ENCODE results near the gene ARMC3. TPM values are rescaled to one million over a fixed set of nuclear protein-coding genes. Genes with fewer than 3 reads are reported as not detected.

Gene ARMC3
- total RNA-seq, 1 experiment from 2014 or later, result 0.61 TPM

DNA sequence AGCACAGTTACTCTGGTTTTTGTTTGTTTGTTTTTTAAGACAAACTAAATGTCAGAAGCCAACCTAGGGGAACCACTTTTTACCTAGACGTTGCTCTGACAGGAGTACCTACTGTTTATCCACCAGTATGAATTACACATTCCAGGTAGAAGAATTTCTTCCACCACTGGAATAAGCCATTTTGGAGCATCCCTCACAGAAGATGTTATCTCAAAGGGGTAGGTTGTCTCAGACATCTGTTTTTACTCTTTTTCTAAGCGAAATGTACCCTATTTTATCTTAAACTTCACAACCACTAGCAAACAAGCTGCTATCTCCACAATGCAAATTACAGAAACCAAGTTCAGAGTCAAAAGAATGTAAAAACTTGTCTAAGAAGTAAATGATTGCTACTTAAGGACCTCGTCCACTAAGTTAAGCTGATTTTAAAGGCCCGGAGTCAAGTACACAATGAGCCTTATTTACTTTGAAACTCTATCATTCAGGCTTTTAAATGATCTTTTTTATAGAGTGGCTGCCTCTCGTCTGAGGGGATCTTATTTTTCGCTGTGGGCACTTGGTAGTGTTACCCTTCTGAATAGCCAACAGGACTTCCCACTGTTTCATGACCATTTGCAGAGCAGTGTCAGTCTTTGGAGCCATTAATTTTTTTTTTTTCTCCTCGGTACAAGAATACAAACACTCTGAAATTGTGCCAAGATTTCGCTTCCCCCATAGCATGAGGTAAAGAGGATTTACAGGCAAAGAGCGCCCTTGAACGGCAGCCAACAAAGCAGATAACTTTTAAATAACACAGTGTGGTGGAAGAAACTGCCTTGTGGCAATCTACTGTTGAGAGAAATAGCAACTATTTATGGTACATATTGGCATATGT lies 15.7 kb upstream of the ARMC3 start:
- ChIA-PET CTCF (no interaction called here), POLR2A (no interaction called here)
- Mint-ChIP-seq H3K9me3 (ENCODE audit: unreplicated experiment) (peaks cover 29% of the 10 kb centered on the region), H3K27me3 (ENCODE audit: insufficient read depth, unreplicated experiment) (no peaks in the 10 kb centered on the region), H3K27ac (ENCODE audit: unreplicated experiment) (no peak overlapping the region), H3K36me3 (ENCODE audit: insufficient read depth, unreplicated experiment) (no peaks in the 10 kb centered on the region), H3K4me1 (ENCODE audit: low read depth, unreplicated experiment) (no peaks in the 10 kb centered on the region), H3K4me3 (ENCODE audit: unreplicated experiment) (no peak overlapping the region)
- Histone ChIP-seq H3K4me3 (ENCODE audit: low read depth, low read length) (no peak overlapping the region), H3K27me3 (replicated peaks; ENCODE audit: control insufficient read depth, insufficient read depth, low read length) (no peaks in the 10 kb centered on the region), H3K36me3 (ENCODE audit: control insufficient read depth, insufficient read depth, low read length) (no peaks in the 10 kb centered on the region), H3K4me1 (no peaks in the 10 kb centered on the region), H3K9me3 (peaks cover 21% of the 10 kb centered on the region)
- no peak for DNase-seq
- no TSS peak for BruUV-seq (replicated peaks)
- intact Hi-C loops (cut with micrococcal nuclease; ENCODE audit: unreplicated experiment), result no loop called here
- TF ChIP-seq, protein P1, sequence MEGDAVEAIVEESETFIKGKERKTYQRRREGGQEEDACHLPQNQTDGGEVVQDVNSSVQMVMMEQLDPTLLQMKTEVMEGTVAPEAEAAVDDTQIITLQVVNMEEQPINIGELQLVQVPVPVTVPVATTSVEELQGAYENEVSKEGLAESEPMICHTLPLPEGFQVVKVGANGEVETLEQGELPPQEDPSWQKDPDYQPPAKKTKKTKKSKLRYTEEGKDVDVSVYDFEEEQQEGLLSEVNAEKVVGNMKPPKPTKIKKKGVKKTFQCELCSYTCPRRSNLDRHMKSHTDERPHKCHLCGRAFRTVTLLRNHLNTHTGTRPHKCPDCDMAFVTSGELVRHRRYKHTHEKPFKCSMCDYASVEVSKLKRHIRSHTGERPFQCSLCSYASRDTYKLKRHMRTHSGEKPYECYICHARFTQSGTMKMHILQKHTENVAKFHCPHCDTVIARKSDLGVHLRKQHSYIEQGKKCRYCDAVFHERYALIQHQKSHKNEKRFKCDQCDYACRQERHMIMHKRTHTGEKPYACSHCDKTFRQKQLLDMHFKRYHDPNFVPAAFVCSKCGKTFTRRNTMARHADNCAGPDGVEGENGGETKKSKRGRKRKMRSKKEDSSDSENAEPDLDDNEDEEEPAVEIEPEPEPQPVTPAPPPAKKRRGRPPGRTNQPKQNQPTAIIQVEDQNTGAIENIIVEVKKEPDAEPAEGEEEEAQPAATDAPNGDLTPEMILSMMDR (IDR thresholded peaks at IDR 0.05; ENCODE audit: insufficient read depth in 1 of 2, low read depth in 1 of 2, low read length in 1 of 2, severe bottlenecking in 1 of 2, unreplicated experiment in 1 of 2), result no peak

DNA sequence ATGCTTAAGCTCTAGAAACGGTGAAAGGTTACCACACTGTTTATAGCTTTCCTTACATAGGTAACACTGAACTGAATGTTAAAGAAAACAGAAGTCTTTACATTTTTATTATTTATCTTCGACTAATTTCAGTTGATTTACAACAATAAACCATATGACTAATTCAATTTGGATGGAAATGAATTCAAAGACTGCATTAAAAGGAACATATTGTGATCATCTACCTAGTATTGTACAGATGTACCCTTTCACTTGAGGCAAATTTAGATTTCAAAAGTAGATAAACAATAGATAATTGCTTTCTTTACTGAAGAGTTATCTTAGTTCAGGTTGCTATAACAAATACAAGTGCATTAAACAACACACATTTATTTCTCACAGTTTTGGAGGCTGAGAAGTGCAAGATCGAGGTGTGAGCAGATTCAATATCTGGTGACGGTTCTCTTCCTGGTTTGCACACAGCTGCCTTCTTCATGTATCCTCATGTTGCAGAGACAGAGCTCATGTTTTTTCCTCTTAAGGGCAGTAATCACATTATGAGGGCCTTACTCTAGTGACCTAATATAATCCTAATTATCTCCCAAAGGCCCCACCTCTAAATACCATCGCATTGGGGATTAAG lies 15.0 kb upstream of the ARMC3 start:
- Mint-ChIP-seq H3K4me3 (ENCODE audit: unreplicated experiment) (no peak overlapping the region), H3K27ac (ENCODE audit: unreplicated experiment) (no peak overlapping the region), H3K4me1 (ENCODE audit: low read depth, unreplicated experiment) (no peaks in the 10 kb centered on the region), H3K9me3 (ENCODE audit: unreplicated experiment) (peaks cover 22% of the 10 kb centered on the region), H3K27me3 (ENCODE audit: insufficient read depth, unreplicated experiment) (no peaks in the 10 kb centered on the region), H3K36me3 (ENCODE audit: insufficient read depth, unreplicated experiment) (no peaks in the 10 kb centered on the region)
- ChIA-PET CTCF (no interaction called here), POLR2A (no interaction called here)
- TF ChIP-seq, protein P1 (IDR thresholded peaks at IDR 0.05; ENCODE audit: insufficient read depth in 1 of 2, low read depth in 1 of 2, low read length in 1 of 2, severe bottlenecking in 1 of 2, unreplicated experiment in 1 of 2), result no peak
- H3K4me3 ChIP-seq (ENCODE audit: low read depth, low read length), result no peak overlapping the region
- intact Hi-C loops (cut with micrococcal nuclease; ENCODE audit: unreplicated experiment), result no loop called here
- BruUV-seq (replicated peaks), result no TSS peak
- H3K4me1 ChIP-seq, result no peaks in the 10 kb centered on the region
- H3K36me3 ChIP-seq (ENCODE audit: control insufficient read depth, insufficient read depth, low read length), result no peaks in the 10 kb centered on the region
- DNase-seq, result no peak
- peaks cover 21% of the 10 kb centered on the region for H3K9me3 ChIP-seq
- H3K27me3 ChIP-seq (replicated peaks; ENCODE audit: control insufficient read depth, insufficient read depth, low read length), result no peaks in the 10 kb centered on the region

DNA sequence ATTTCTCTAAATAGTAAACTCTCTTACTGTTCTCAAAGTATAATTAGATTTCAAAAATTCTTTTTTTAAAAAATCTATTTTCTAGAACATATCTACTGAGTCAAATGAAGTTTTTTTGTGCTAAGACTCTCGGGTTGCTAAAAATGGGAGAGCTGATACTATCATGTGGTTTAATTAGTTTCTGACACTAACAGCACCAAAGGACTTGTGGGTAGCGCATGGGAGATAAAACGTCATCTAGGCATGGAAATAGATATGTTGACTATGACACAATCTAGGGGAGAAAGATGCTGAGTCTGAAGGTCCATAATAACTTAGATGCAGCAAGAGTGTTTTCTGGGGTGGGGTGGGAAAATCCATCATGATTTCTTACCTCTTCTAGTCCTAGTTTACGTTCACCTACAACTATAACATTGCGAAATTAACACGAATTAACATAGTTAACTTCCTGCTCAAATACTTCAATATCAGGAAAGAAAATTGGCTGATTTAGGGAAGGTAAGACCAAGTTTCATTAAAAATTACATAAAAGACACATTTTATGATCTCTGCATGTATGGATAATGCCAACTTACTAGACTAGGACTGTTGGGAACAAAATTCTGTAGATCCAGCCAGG lies 14.3 kb upstream of the ARMC3 start:
- H3K9me3 ChIP-seq, result peaks cover 16% of the 10 kb centered on the region
- ChIA-PET CTCF (no interaction called here), POLR2A (no interaction called here)
- no peaks in the 10 kb centered on the region for H3K4me1 ChIP-seq
- DNase-seq, result no peak
- H3K4me3 Mint-ChIP-seq (ENCODE audit: unreplicated experiment), result no peak overlapping the region
- H3K9me3 Mint-ChIP-seq (ENCODE audit: unreplicated experiment), result peaks cover 15% of the 10 kb centered on the region
- H3K4me3 ChIP-seq (ENCODE audit: low read depth, low read length), result no peak overlapping the region
- no peaks in the 10 kb centered on the region for H3K36me3 ChIP-seq (ENCODE audit: control insufficient read depth, insufficient read depth, low read length)
- intact Hi-C loops (cut with micrococcal nuclease; ENCODE audit: unreplicated experiment), result no loop called here
- no peaks in the 10 kb centered on the region for H3K27me3 ChIP-seq (replicated peaks; ENCODE audit: control insufficient read depth, insufficient read depth, low read length)
- TF ChIP-seq, protein P1 (IDR thresholded peaks at IDR 0.05; ENCODE audit: insufficient read depth in 1 of 2, low read depth in 1 of 2, low read length in 1 of 2, severe bottlenecking in 1 of 2, unreplicated experiment in 1 of 2), result no peak
- H3K36me3 Mint-ChIP-seq (ENCODE audit: insufficient read depth, unreplicated experiment), result no peaks in the 10 kb centered on the region
- H3K27me3 Mint-ChIP-seq (ENCODE audit: insufficient read depth, unreplicated experiment), result no peaks in the 10 kb centered on the region
- no TSS peak for BruUV-seq (replicated peaks)
- no peaks in the 10 kb centered on the region for H3K4me1 Mint-ChIP-seq (ENCODE audit: low read depth, unreplicated experiment)
- no peak overlapping the region for H3K27ac Mint-ChIP-seq (ENCODE audit: unreplicated experiment)
